ENCODE results near the gene RPTOR.
"Not testable (repeated sequence)": the region's sequence is repeated elsewhere in the genome, so short reads cannot be mapped to it uniquely, and the experiment has no call there.

Gene RPTOR

GRCh38 chr17:80621335-80621996, 76.8 kb downstream of the RPTOR start:
- DNase-seq, result no peak

- DNase-seq, result no peak
These were observed 77.3 kb downstream of the RPTOR start for GRCh38 chr17:80621997-80622357.

- no peak for DNase-seq
These were observed 80.2 kb downstream of the RPTOR start for GRCh38 chr17:80624864-80625263.

- no peak for DNase-seq
These were observed 81.0 kb downstream of the RPTOR start for GRCh38 chr17:80625627-80626026.

- DNase-seq, result not testable (repeated sequence)
These were observed 84.2 kb downstream of the RPTOR start for GRCh38 chr17:80628881-80629280.

GRCh38 chr17:80629298-80630028, 84.8 kb downstream of the RPTOR start:
- DNase-seq, result no peak

- DNase-seq, result no peak
These were observed 86.0 kb downstream of the RPTOR start for GRCh38 chr17:80630560-80631120.

- DNase-seq, result peak in 1 of 2 donors; percentile 10
These were observed 86.8 kb downstream of the RPTOR start for GRCh38 chr17:80631142-80632045.

- no peak for DNase-seq
These were observed 87.5 kb downstream of the RPTOR start for GRCh38 chr17:80632046-80632581.

GRCh38 chr17:80633207-80633606, 88.6 kb downstream of the RPTOR start:
- no peak for DNase-seq

GRCh38 chr17:80633994-80634566, 89.4 kb downstream of the RPTOR start:
- DNase-seq, result no peak

- no peak for DNase-seq
These were observed 91.9 kb downstream of the RPTOR start for GRCh38 chr17:80636361-80637018.

- DNase-seq, result no peak
These were observed 92.6 kb downstream of the RPTOR start for GRCh38 chr17:80637048-80637781.

- DNase-seq, result no peak
These were observed 95.0 kb downstream of the RPTOR start for GRCh38 chr17:80639658-80640057.

GRCh38 chr17:80640366-80641084, 95.9 kb downstream of the RPTOR start:
- DNase-seq, result no peak

GRCh38 chr17:80643326-80644099, 98.9 kb downstream of the RPTOR start:
- no peak for DNase-seq

- DNase-seq, result no peak
These were observed 99.9 kb downstream of the RPTOR start for GRCh38 chr17:80644536-80644935.

- DNase-seq, result no peak
These were observed 101.2 kb downstream of the RPTOR start for GRCh38 chr17:80645706-80646325.

GRCh38 chr17:80646328-80646727, 101.7 kb downstream of the RPTOR start:
- no peak for DNase-seq

Measured in inflammatory macrophage treated with lipopolysaccharide for 1 hour (primary cell).